NB4 (cell line): ENCODE results near the gene MTARC1.

Experiments used
- DNase-seq: peaks from one replicate; pipeline ENCODE4 v3.0.0; 2010; ENCODE audit warnings: low read depth
- H3K4me3 ChIP-seq: one replicate; pipeline ENCODE4 v1.5.1; 2011; ENCODE audit warnings: mild to moderate bottlenecking, low read depth, low read length, moderate library complexity
- MYC ChIP-seq: IDR thresholded peaks from 2 replicates; pipeline ENCODE4 v1.6.1; 2011; ENCODE audit warnings: low read depth, low read length
- POLR2A ChIP-seq: IDR thresholded peaks from 2 replicates; pipeline ENCODE4 v1.6.1; 2011; ENCODE audit warnings: mild to moderate bottlenecking; ENCODE audit not compliant: insufficient read length; ENCODE audit errors: extremely low read depth
- TF ChIP-seq, protein P1 (sequence below): IDR thresholded peaks from one replicate; pipeline ENCODE4 v1.5.1; 2012; ENCODE audit warnings: low read depth, low read length
- TF ChIP-seq, protein P2 (sequence below): IDR thresholded peaks from 2 replicates; pipeline ENCODE4 v1.6.1; 2011; ENCODE audit warnings: low read depth, low read length

Gene MTARC1

DNA sequence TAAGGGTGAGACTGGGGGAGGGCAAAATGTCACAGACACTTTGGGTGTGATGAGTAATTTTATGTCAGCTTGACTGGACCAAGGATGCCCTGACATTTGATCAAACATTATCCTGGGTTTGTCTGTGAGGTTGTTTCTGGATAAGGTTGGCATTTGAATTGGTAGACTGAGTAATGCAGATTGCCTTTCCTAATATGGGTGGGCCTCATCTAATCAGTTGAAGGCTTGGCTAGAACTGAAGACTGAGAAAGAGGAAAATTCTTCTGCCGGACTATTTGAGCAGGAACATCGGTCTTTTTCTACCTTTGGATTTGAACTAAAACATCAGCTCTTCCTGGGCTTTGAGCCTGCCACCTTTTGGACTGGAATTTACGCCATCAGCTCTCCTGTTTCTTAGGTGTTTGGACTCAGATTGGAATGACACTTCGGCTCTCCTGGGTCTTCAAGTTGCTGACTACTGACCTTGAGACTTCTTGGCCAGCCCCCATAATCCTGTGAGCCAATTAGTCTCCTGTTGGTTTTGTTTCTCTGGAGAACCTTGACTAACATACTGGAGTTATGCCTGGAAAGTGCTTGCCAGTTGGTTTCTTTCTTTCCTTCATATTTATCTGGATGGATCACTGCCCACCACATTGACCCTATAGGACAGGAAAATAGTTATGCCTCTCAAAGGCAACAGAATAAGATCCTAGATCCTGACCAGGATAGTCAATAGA, 47.6 kb downstream of the MTARC1 start:
- TF ChIP-seq MYC (no peak), POLR2A (no peak)
- TF ChIP-seq, protein P1, sequence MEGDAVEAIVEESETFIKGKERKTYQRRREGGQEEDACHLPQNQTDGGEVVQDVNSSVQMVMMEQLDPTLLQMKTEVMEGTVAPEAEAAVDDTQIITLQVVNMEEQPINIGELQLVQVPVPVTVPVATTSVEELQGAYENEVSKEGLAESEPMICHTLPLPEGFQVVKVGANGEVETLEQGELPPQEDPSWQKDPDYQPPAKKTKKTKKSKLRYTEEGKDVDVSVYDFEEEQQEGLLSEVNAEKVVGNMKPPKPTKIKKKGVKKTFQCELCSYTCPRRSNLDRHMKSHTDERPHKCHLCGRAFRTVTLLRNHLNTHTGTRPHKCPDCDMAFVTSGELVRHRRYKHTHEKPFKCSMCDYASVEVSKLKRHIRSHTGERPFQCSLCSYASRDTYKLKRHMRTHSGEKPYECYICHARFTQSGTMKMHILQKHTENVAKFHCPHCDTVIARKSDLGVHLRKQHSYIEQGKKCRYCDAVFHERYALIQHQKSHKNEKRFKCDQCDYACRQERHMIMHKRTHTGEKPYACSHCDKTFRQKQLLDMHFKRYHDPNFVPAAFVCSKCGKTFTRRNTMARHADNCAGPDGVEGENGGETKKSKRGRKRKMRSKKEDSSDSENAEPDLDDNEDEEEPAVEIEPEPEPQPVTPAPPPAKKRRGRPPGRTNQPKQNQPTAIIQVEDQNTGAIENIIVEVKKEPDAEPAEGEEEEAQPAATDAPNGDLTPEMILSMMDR = no peak
- TF ChIP-seq, protein P2, sequence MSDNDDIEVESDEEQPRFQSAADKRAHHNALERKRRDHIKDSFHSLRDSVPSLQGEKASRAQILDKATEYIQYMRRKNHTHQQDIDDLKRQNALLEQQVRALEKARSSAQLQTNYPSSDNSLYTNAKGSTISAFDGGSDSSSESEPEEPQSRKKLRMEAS = no peak
- no peak overlapping the region for H3K4me3 ChIP-seq
- no peak for DNase-seq
